Measurements from ENCODE around the gene TMEM81.

The TMEM81 gene

GRCh38 chr1:205121660-205122488 is 37.6 kb upstream of the TMEM81 start, which contains the start of gene RBBP5:
Gene RBBP5 (minus strand): TSS chr1:205121978. CDS start chr1:205121873, 105 bp downstream.
- TF ChIP-seq, protein P1, sequence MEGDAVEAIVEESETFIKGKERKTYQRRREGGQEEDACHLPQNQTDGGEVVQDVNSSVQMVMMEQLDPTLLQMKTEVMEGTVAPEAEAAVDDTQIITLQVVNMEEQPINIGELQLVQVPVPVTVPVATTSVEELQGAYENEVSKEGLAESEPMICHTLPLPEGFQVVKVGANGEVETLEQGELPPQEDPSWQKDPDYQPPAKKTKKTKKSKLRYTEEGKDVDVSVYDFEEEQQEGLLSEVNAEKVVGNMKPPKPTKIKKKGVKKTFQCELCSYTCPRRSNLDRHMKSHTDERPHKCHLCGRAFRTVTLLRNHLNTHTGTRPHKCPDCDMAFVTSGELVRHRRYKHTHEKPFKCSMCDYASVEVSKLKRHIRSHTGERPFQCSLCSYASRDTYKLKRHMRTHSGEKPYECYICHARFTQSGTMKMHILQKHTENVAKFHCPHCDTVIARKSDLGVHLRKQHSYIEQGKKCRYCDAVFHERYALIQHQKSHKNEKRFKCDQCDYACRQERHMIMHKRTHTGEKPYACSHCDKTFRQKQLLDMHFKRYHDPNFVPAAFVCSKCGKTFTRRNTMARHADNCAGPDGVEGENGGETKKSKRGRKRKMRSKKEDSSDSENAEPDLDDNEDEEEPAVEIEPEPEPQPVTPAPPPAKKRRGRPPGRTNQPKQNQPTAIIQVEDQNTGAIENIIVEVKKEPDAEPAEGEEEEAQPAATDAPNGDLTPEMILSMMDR (IDR thresholded peaks at IDR 0.05; ENCODE audit: extremely low read depth, missing control alignments) = peak; percentile 94
- DNase-seq (ENCODE audit: low spot score) = peak; percentile 85

DNA sequence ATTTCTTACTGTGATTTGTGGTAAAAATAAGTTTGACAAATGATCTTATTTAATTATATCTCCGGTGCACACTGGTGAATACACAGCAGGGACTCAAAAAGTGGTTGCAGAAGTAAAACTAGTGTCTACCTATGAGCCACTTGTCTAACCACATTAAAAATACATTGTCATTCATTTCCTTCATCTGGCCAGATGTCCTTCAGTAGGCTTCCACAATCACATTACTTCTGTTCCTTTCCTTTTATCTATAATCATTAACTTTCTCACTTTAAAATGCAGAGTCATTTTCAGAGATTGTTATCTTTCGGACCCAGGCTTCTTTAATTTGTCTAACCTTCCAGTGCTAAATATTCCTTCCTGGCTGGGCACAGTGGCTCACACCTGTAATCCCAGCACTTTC is 34.5 kb upstream of the TMEM81 start:
- TF ChIP-seq, protein P1 (IDR thresholded peaks at IDR 0.05; ENCODE audit: extremely low read depth, missing control alignments) = no peak
- no peak for DNase-seq (ENCODE audit: low spot score)

GRCh38 chr1:205111354-205111753 is 27.1 kb upstream of the TMEM81 start:
- DNase-seq (ENCODE audit: low spot score) = no peak
- TF ChIP-seq, protein P1 (IDR thresholded peaks at IDR 0.05; ENCODE audit: extremely low read depth, missing control alignments) = no peak

- TF ChIP-seq, protein P1 (IDR thresholded peaks at IDR 0.05; ENCODE audit: extremely low read depth, missing control alignments) = no peak
- no peak for DNase-seq (ENCODE audit: low spot score)
Observed at GRCh38 chr1:205109711-205110110, 25.5 kb upstream of the TMEM81 start.

DNA sequence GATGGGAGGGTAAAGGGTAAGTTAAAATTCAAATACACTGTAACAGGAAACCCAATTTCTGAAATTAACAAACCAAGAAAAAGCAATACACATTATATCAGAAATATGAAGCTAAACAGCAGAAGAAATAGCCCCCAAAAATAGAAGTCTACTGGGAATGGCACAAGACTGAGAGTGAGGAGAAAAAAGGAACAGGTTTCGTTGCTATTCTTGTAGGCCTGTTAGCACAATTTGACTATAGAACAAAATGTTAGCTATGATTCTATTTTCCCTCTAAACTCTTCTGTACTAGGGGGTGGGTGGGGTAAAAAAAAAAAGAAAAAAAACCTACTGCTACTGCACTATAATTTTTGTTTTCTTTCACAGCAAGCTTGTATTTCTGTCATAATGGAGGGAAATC is 25.0 kb upstream of the TMEM81 start:
- DNase-seq (ENCODE audit: low spot score) = no peak

GRCh38 chr1:205108464-205108863 is 24.2 kb upstream of the TMEM81 start:
- TF ChIP-seq, protein P1 (IDR thresholded peaks at IDR 0.05; ENCODE audit: extremely low read depth, missing control alignments) = no peak
- DNase-seq (ENCODE audit: low spot score) = no peak

More for the DNA sequence above, 25.0 kb upstream of the TMEM81 start:
- TF ChIP-seq, protein P1 (IDR thresholded peaks at IDR 0.05; ENCODE audit: extremely low read depth, missing control alignments) = no peak

DNA sequence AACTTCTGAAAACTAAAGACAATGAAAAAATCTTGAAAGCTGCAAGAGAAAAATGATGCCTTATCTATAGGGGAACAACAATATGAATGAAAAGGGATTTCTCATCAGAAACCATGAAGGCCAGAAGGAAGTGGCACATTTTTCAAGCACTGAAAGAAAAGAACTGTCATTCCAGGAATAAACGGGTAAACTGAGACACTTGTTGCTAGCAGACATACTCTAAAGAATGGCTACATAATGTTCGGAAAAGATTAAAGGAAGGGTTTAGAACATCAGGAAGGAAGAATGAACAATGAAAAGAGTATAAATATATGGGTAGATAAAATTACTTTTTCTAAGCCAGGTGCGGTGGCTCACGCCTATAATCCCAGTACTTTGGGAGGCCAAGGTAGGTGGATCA is 23.1 kb upstream of the TMEM81 start:
- DNase-seq (ENCODE audit: low spot score) = no peak
- TF ChIP-seq, protein P1 (IDR thresholded peaks at IDR 0.05; ENCODE audit: extremely low read depth, missing control alignments) = no peak
